WTC11 (cell line): ENCODE data around the gene PTCD3. TPM values are rescaled to one million over a fixed set of nuclear protein-coding genes. Genes with fewer than 3 reads are reported as not detected.

Experiments used
- ATAC-seq: fragments of 200-7000 bp; cut with Tn5 transposase; 2 replicates; pipeline ENCODE4 v1.10.0; 2021; ENCODE audit warnings: mild to moderate bottlenecking, moderate library complexity
- CTCF ChIA-PET: fragments of 300-600 bp; sonication (Branson Sonifier 250); formaldehyde crosslinking; loops from one replicate; lab custom pipeline; 2021; ENCODE audit warnings: antibody characterized with exemption; lab: Charles Lee
- POLR2A ChIA-PET: fragments of 350-600 bp; sonication (Branson Sonifier 250); formaldehyde crosslinking; loops from one replicate; lab custom pipeline; 2021; ENCODE audit warnings: antibody characterized with exemption; lab: Charles Lee
- DNase-seq: peaks from one replicate; pipeline ENCODE4 v3.0.0; 2021; ENCODE audit warnings: low spot score
- H3K27ac Mint-ChIP-seq: 2 replicates; pipeline ENCODE4 v1.8.0; 2021; ENCODE audit warnings: mixed read lengths
- H3K27me3 Mint-ChIP-seq: 2 replicates; pipeline ENCODE4 v1.8.0; 2021; ENCODE audit warnings: low read depth, mild to moderate bottlenecking, moderate library complexity, mixed read lengths
- H3K36me3 Mint-ChIP-seq: 2 replicates; pipeline ENCODE4 v1.8.0; 2021; ENCODE audit warnings: mixed read lengths
- H3K4me1 Mint-ChIP-seq: 2 replicates; pipeline ENCODE4 v1.8.0; 2022; ENCODE audit warnings: mixed read lengths
- H3K4me3 Mint-ChIP-seq: 2 replicates; pipeline ENCODE4 v1.8.0; 2021; ENCODE audit warnings: mild to moderate bottlenecking, moderate library complexity, mixed read lengths
- H3K9me3 Mint-ChIP-seq: 2 replicates; pipeline ENCODE4 v1.8.0; 2021; ENCODE audit warnings: mixed read lengths
- EMX1 ChIP-seq: fragments of 250-450 bp; sonication (Bioruptor Pico); IDR thresholded peaks from 2 replicates; pipeline ENCODE4 v1.8.0; 2021; ENCODE audit warnings: mild to moderate bottlenecking
- ESRRA ChIP-seq: sonication (generic); formaldehyde crosslinking; IDR thresholded peaks from 2 replicates; pipeline ENCODE4 v1.8.1; 2022; ENCODE audit warnings: mild to moderate bottlenecking, missing genetic modification reagents, borderline replicate concordance
- FOXJ3 ChIP-seq: sonication (generic); formaldehyde crosslinking; IDR thresholded peaks from 2 replicates; pipeline ENCODE4 v1.9.0; 2021; ENCODE audit warnings: missing genetic modification reagents, mild to moderate bottlenecking, borderline replicate concordance
- FOXK1 ChIP-seq: sonication (generic); formaldehyde crosslinking; IDR thresholded peaks from 2 replicates; pipeline ENCODE4 v1.8.0; 2022; ENCODE audit warnings: mild to moderate bottlenecking, moderate library complexity, missing genetic modification reagents
- JUN ChIP-seq: sonication (generic); formaldehyde crosslinking; IDR thresholded peaks from 2 replicates; pipeline ENCODE4 v1.8.0; 2023; ENCODE audit warnings: mild to moderate bottlenecking, missing genetic modification reagents
- KAT7 ChIP-seq: sonication (generic); formaldehyde crosslinking; IDR thresholded peaks from 2 replicates; pipeline ENCODE4 v1.8.1; 2023; ENCODE audit warnings: missing genetic modification reagents, mild to moderate bottlenecking, borderline replicate concordance
- NFATC4 ChIP-seq: fragments of 250-450 bp; sonication (Bioruptor Pico); IDR thresholded peaks from 2 replicates; pipeline ENCODE4 v1.9.0; 2021; ENCODE audit warnings: mild to moderate bottlenecking
- NR2C2 ChIP-seq: sonication (generic); formaldehyde crosslinking; IDR thresholded peaks from 2 replicates; pipeline ENCODE4 v1.8.0; 2022; ENCODE audit warnings: mild to moderate bottlenecking, missing genetic modification reagents
- SMAD3 ChIP-seq: sonication (generic); formaldehyde crosslinking; IDR thresholded peaks from 2 replicates; pipeline ENCODE4 v1.8.0; 2022; ENCODE audit warnings: missing genetic modification reagents, mild to moderate bottlenecking, borderline replicate concordance
- TEAD1 ChIP-seq: sonication (generic); formaldehyde crosslinking; IDR thresholded peaks from 2 replicates; pipeline ENCODE4 v1.8.0; 2022; ENCODE audit warnings: mild to moderate bottlenecking, missing genetic modification reagents
- ZNF121 ChIP-seq: sonication (generic); formaldehyde crosslinking; IDR thresholded peaks from 2 replicates; pipeline ENCODE4 v1.8.0; 2023; ENCODE audit warnings: missing genetic modification reagents
- ZNF317 ChIP-seq: sonication (generic); formaldehyde crosslinking; IDR thresholded peaks from 2 replicates; pipeline ENCODE4 v1.8.1; 2023; ENCODE audit warnings: low read depth, mild to moderate bottlenecking, moderate library complexity, missing genetic modification reagents, borderline replicate concordance
- total RNA-seq: library from RNA; stranded (reverse); gene quantifications from 3 replicates; pipeline ENCODE4 v1.2.3, GENCODE V29; 2021
- TF ChIP-seq, protein P1 (sequence below): fragments of 250-450 bp; sonication (Bioruptor Pico); IDR thresholded peaks from 2 replicates; pipeline ENCODE4 v2.1.2; 2022; ENCODE audit warnings: mild to moderate bottlenecking, moderate library complexity
- TF ChIP-seq, protein P2 (sequence below): sonication (generic); formaldehyde crosslinking; IDR thresholded peaks from 2 replicates; pipeline ENCODE4 v1.8.1; 2022; ENCODE audit warnings: low read depth, mild to moderate bottlenecking, moderate library complexity, missing genetic modification reagents, borderline replicate concordance
- TF ChIP-seq, protein P3 (sequence below): sonication (generic); formaldehyde crosslinking; IDR thresholded peaks from 2 replicates; pipeline ENCODE4 v1.8.0; 2023; ENCODE audit warnings: mild to moderate bottlenecking, missing genetic modification reagents
- TF ChIP-seq, protein P4 (sequence below): sonication (generic); formaldehyde crosslinking; IDR thresholded peaks from 2 replicates; pipeline ENCODE4 v1.8.1; 2022; ENCODE audit warnings: low read depth, missing genetic modification reagents, borderline replicate concordance
- TF ChIP-seq, protein P5 (sequence below): sonication (generic); formaldehyde crosslinking; IDR thresholded peaks from 2 replicates; pipeline ENCODE4 v1.8.0; 2022; ENCODE audit warnings: mild to moderate bottlenecking, missing genetic modification reagents

The PTCD3 gene
- total RNA-seq, 1 experiment from 2014 or later = 192 TPM

DNA sequence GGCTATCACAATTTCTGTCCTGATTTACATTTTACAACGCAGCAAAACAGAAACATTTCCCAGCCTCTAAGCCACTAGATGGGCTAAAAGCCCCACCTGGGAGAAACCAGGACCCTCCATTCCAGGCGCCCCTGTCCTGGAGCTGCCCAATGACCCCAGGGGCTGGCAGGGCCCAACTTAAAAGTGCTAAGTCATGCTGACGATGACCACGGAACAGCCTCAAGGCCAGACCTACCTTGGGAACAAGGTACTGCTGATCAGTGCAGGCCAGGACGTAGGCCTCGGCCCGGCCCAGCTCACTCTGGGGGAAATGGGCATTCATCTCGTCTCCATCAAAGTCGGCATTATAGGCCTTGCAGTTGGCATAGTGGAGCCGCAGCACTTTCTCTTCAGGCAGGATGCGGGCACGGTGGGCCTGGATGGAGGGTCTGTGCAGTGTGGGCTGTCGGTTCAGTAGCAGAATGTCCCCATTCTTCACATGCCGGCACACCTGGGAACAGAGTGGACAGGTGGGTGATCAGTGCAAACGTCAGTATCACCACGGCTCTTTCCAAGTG lies 36.2 kb upstream of the PTCD3 start:
- Mint-ChIP-seq H3K4me3 (no peak overlapping the region), H3K27ac (no peak overlapping the region), H3K4me1 (no peaks in the 10 kb centered on the region), H3K36me3 (peaks cover 64% of the 10 kb centered on the region), H3K9me3 (no peaks in the 10 kb centered on the region), H3K27me3 (no peaks in the 10 kb centered on the region)
- ChIA-PET CTCF (interaction anchor here (0.7 kb wide), 1 partner anchor 200 kb away, joined by 3 read pairs; no protein-coding TSS in a partner anchor), POLR2A (no interaction called here)
- ATAC-seq (no peak), DNase-seq (no peak)
- no peak for TF ChIP-seq JUN (CRISPR knock-in tag)

DNA sequence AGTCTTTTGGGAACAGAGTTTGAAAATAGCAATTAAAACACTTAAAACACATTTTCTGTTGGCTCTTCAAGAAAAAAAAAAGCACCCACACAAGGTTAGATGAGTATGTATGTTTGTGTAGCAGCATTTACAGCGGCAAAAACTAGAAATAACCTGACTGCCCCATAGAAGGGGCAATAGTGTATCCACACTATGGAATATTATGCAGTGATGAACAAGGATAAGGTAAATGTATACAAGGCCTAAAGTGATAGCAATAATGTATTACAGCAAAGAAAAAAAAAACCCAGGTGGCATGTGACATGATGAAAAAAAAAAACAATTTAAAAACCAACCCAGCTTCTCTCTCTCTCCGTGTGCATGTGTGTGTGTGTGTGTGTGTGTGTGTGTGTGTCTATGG lies 35.2 kb upstream of the PTCD3 start:
- CTCF ChIA-PET = interaction anchor here (1.7 kb wide), 1 partner anchor 9 kb away, joined by 4 read pairs; no protein-coding TSS in a partner anchor
- Mint-ChIP-seq H3K9me3 (no peaks in the 10 kb centered on the region), H3K4me1 (no peaks in the 10 kb centered on the region), H3K36me3 (peaks cover 59% of the 10 kb centered on the region), H3K27me3 (no peaks in the 10 kb centered on the region)
- DNase-seq (no peak), ATAC-seq (no peak)
- TF ChIP-seq NR2C2 (CRISPR knock-in tag) (no peak), SMAD3 (no peak), JUN (CRISPR knock-in tag) (no peak), FOXK1 (no peak), TEAD1 (CRISPR knock-in tag) (no peak), FOXJ3 (no peak)
- TF ChIP-seq, protein P1, sequence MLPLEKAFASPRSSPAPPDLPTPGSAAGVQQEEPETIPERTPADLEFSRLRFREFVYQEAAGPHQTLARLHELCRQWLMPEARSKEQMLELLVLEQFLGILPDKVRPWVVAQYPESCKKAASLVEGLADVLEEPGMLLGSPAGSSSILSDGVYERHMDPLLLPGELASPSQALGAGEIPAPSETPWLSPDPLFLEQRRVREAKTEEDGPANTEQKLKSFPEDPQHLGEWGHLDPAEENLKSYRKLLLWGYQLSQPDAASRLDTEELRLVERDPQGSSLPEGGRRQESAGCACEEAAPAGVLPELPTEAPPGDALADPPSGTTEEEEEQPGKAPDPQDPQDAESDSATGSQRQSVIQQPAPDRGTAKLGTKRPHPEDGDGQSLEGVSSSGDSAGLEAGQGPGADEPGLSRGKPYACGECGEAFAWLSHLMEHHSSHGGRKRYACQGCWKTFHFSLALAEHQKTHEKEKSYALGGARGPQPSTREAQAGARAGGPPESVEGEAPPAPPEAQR (CRISPR knock-in tag) = no peak
- TF ChIP-seq, protein P2, sequence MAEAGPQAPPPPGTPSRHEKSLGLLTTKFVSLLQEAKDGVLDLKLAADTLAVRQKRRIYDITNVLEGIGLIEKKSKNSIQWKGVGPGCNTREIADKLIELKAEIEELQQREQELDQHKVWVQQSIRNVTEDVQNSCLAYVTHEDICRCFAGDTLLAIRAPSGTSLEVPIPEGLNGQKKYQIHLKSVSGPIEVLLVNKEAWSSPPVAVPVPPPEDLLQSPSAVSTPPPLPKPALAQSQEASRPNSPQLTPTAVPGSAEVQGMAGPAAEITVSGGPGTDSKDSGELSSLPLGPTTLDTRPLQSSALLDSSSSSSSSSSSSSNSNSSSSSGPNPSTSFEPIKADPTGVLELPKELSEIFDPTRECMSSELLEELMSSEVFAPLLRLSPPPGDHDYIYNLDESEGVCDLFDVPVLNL (CRISPR knock-in tag) = no peak
- TF ChIP-seq, protein P3, sequence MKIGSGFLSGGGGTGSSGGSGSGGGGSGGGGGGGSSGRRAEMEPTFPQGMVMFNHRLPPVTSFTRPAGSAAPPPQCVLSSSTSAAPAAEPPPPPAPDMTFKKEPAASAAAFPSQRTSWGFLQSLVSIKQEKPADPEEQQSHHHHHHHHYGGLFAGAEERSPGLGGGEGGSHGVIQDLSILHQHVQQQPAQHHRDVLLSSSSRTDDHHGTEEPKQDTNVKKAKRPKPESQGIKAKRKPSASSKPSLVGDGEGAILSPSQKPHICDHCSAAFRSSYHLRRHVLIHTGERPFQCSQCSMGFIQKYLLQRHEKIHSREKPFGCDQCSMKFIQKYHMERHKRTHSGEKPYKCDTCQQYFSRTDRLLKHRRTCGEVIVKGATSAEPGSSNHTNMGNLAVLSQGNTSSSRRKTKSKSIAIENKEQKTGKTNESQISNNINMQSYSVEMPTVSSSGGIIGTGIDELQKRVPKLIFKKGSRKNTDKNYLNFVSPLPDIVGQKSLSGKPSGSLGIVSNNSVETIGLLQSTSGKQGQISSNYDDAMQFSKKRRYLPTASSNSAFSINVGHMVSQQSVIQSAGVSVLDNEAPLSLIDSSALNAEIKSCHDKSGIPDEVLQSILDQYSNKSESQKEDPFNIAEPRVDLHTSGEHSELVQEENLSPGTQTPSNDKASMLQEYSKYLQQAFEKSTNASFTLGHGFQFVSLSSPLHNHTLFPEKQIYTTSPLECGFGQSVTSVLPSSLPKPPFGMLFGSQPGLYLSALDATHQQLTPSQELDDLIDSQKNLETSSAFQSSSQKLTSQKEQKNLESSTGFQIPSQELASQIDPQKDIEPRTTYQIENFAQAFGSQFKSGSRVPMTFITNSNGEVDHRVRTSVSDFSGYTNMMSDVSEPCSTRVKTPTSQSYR (CRISPR knock-in tag) = no peak
- TF ChIP-seq, all 79 proteins: peak for 0
- POLR2A ChIA-PET = no interaction called here
- no peak overlapping the region for H3K27ac Mint-ChIP-seq
- H3K4me3 Mint-ChIP-seq = no peak overlapping the region

DNA sequence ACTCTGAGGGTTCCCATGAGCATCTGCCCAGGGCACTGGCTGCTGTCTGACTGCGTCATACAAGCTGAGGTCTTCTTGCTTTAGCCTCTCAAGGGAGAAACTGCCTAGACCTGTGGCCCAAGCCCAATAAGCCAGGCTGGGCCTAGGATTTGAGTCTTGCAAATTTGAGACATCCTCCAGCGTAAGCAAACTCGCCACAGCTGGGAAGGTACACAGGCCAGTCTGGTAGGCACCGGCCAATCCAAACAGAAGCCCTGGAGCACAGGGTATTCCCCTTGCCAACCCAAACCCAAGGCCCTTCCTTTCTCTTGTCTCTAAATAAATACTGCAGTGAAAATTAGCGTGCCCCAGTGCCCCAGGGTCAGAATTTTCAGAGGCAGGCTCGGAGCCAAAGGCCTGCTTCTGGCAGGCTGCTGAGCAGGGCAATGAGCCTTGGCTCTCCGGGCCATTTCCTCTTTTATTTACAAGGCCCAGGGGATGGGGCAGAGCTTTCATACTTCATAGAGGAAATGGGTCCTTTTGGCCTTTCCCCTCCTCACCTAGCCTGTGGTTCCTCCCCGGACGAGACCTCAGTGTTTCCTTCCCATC lies 33.7 kb upstream of the PTCD3 start:
- ChIA-PET POLR2A (no interaction called here), CTCF (interaction anchor here (1.7 kb wide), 1 partner anchor 8 kb away, joined by 4 read pairs; no protein-coding TSS in a partner anchor)
- Mint-ChIP-seq H3K4me1 (no peaks in the 10 kb centered on the region), H3K27me3 (no peaks in the 10 kb centered on the region)
- ATAC-seq = no peak
- TF ChIP-seq ZNF121 (CRISPR knock-in tag) (no peak), FOXJ3 (no peak)
- TF ChIP-seq, protein P4, sequence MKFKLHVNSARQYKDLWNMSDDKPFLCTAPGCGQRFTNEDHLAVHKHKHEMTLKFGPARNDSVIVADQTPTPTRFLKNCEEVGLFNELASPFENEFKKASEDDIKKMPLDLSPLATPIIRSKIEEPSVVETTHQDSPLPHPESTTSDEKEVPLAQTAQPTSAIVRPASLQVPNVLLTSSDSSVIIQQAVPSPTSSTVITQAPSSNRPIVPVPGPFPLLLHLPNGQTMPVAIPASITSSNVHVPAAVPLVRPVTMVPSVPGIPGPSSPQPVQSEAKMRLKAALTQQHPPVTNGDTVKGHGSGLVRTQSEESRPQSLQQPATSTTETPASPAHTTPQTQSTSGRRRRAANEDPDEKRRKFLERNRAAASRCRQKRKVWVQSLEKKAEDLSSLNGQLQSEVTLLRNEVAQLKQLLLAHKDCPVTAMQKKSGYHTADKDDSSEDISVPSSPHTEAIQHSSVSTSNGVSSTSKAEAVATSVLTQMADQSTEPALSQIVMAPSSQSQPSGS (CRISPR knock-in tag) = no peak
- TF ChIP-seq, all 79 proteins: peak for 0
- Mint-ChIP-seq H3K36me3 (peaks cover 65% of the 10 kb centered on the region), H3K4me3 (no peak overlapping the region), H3K27ac (no peak overlapping the region), H3K9me3 (no peaks in the 10 kb centered on the region)
- no peak for DNase-seq

DNA sequence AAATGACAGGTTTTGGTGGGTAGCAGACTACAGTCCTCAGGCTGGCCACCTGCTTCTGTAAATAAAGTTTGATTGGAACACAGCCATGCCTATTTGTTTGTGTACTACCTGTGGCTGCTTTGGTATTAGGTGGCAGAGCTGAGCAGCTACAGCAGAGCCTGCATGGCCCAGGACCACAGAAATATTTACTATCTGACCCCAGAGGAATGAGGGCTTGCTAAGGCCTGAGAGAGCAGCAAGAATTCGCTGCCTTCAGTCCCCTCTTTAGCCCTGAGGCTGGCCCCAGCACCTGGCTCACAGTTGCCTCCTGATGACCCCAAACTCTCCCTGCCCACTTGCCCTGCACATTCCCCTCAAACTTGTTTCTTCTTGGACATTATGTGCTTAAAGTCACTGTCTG lies 32.8 kb upstream of the PTCD3 start:
- H3K27me3 Mint-ChIP-seq = no peaks in the 10 kb centered on the region
- no peak for ATAC-seq
- no peak overlapping the region for H3K4me3 Mint-ChIP-seq

More for the DNA sequence above, 32.8 kb upstream of the PTCD3 start:
- no peak overlapping the region for H3K27ac Mint-ChIP-seq
- ChIA-PET CTCF (no interaction called here), POLR2A (no interaction called here)
- peaks cover 66% of the 10 kb centered on the region for H3K36me3 Mint-ChIP-seq
- H3K9me3 Mint-ChIP-seq = no peaks in the 10 kb centered on the region
- TF ChIP-seq ZNF317 (CRISPR knock-in tag) (no peak), NFATC4 (CRISPR knock-in tag) (no peak), KAT7 (CRISPR knock-in tag) (no peak), ESRRA (CRISPR knock-in tag) (no peak), EMX1 (CRISPR knock-in tag) (no peak)
- TF ChIP-seq, protein P5, sequence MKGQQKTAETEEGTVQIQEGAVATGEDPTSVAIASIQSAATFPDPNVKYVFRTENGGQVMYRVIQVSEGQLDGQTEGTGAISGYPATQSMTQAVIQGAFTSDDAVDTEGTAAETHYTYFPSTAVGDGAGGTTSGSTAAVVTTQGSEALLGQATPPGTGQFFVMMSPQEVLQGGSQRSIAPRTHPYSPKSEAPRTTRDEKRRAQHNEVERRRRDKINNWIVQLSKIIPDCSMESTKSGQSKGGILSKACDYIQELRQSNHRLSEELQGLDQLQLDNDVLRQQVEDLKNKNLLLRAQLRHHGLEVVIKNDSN (CRISPR knock-in tag) = no peak
- TF ChIP-seq, protein P4 (CRISPR knock-in tag) = no peak
- H3K4me1 Mint-ChIP-seq = no peaks in the 10 kb centered on the region
- no peak for DNase-seq
